Stimulated activated CD4-positive, alpha-beta T cell treated with anti-CD3 and anti-CD28 coated beads, Interleukin-15, amount 100 ng/mL, for 1 hour (primary cell): ENCODE measurements around the gene NAGLU.

ENCODE experiments used
- DNase-seq, 2 donors: peaks; one replicate each; pipeline ENCODE4 v3.0.0-alpha.2; 2020; ENCODE audit warnings: low read depth in 1 of 2, low spot score in 1 of 2

The NAGLU gene

GRCh38 chr17:42586514-42587230, 50.6 kb downstream of the NAGLU start:
- DNase-seq, result no peak

DNA sequence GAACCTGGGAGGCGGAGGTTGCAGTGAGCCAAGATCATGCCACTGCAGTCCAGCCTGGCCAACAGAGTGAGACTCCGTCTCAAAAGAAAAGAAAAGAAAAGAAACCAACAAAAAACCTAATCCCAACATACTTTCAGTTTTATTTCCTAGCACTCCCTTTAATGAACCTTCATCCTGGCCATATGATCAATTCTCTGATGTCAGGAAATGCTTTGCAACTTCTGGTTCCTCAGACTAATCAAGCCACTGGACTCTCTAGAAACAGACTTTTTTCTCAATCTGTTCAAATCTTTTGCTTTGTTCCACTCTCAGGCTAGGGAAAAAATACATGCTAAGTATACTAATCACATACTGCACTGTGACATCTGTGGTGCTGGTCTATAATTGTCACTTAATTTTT, 54.8 kb downstream of the NAGLU start:
- no peak for DNase-seq

DNA sequence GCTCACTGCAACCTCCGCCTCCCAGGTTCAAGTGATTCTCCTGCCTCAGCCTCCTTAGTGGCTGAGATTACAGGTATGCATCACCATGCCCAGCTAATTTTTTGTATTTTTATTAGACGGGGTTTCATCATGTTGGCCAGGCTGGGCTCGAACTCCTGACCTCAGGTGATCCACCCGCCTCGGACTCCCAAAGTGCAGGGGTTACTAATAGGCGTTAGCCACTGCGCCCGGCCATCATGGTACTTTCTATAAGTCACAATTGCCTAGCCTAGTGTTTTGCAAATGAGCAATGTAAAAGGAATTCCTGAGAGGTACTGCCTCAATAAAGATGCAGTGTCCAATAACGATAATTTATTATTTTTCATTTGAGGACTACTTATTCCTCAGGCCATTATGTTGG, 55.4 kb downstream of the NAGLU start:
- no peak for DNase-seq
